ENCODE data around the gene SYT17. TPM values are rescaled to one million over a fixed set of nuclear protein-coding genes. Genes with fewer than 3 reads are reported as not detected.

Gene SYT17
- total RNA-seq, 1 donor from 2014 or later, result 13.3 TPM

- Histone ChIP-seq H3K4me3 (no peak overlapping the region), H3K27ac (no peak overlapping the region), H3K27me3 (no peaks in the 10 kb centered on the region), H3K36me3 (no peaks in the 10 kb centered on the region), H3K4me1 (peaks cover 20% of the 10 kb centered on the region), H3K9me3 (no peaks in the 10 kb centered on the region)
- no peak for TF ChIP-seq POLR2A (IDR thresholded peaks at IDR 0.05)
- TF ChIP-seq CTCF (IDR thresholded peaks at IDR 0.05), result no peak
- no peak for TF ChIP-seq POLR2AphosphoS5 (IDR thresholded peaks at IDR 0.05; ENCODE audit: insufficient read depth in 1 of 2, low read depth in 1 of 2)
- no peak for DNase-seq (ENCODE audit: extremely low spot score in 2 of 2)
- intact Hi-C loops (cut with DNase I), result no loop called here
These were observed 4.2 kb downstream of the SYT17 start for GRCh38 chr16:19172098-19172780.

GRCh38 chr16:19173059-19173458 is 5.0 kb downstream of the SYT17 start:
- Histone ChIP-seq H3K36me3 (no peaks in the 10 kb centered on the region), H3K27me3 (no peaks in the 10 kb centered on the region), H3K27ac (no peak overlapping the region), H3K4me1 (peaks cover 12% of the 10 kb centered on the region), H3K9me3 (no peaks in the 10 kb centered on the region), H3K4me3 (no peak overlapping the region)
- no peak for TF ChIP-seq CTCF (IDR thresholded peaks at IDR 0.05)
- TF ChIP-seq POLR2AphosphoS5 (IDR thresholded peaks at IDR 0.05; ENCODE audit: insufficient read depth in 1 of 2, low read depth in 1 of 2), result no peak
- no peak for TF ChIP-seq POLR2A (IDR thresholded peaks at IDR 0.05)
- DNase-seq (ENCODE audit: extremely low spot score in 2 of 2), result no peak
- intact Hi-C loops (cut with DNase I), result no loop called here

GRCh38 chr16:19173649-19174383 is 5.8 kb downstream of the SYT17 start:
- Histone ChIP-seq H3K27me3 (no peaks in the 10 kb centered on the region), H3K4me1 (peaks cover 4% of the 10 kb centered on the region), H3K36me3 (no peaks in the 10 kb centered on the region), H3K9me3 (no peaks in the 10 kb centered on the region), H3K27ac (no peak overlapping the region), H3K4me3 (no peak overlapping the region)
- TF ChIP-seq POLR2A (IDR thresholded peaks at IDR 0.05) (no peak), POLR2AphosphoS5 (IDR thresholded peaks at IDR 0.05; ENCODE audit: insufficient read depth in 1 of 2, low read depth in 1 of 2) (no peak), CTCF (IDR thresholded peaks at IDR 0.05) (no peak)
- DNase-seq (ENCODE audit: extremely low spot score in 2 of 2), result no peak
- intact Hi-C loops (cut with DNase I), result no loop called here

- no peak overlapping the region for H3K27ac ChIP-seq
- TF ChIP-seq POLR2AphosphoS5 (IDR thresholded peaks at IDR 0.05; ENCODE audit: insufficient read depth in 1 of 2, low read depth in 1 of 2), result no peak
- TF ChIP-seq POLR2A (IDR thresholded peaks at IDR 0.05), result no peak
- TF ChIP-seq CTCF (IDR thresholded peaks at IDR 0.05), result no peak
- no peaks in the 10 kb centered on the region for H3K36me3 ChIP-seq
- no peak for DNase-seq (ENCODE audit: extremely low spot score in 2 of 2)
- no peaks in the 10 kb centered on the region for H3K9me3 ChIP-seq
- no peak overlapping the region for H3K4me3 ChIP-seq
- no peaks in the 10 kb centered on the region for H3K27me3 ChIP-seq
- intact Hi-C loops (cut with DNase I), result no loop called here
- peaks cover 3% of the 10 kb centered on the region for H3K4me1 ChIP-seq
These were observed 6.4 kb downstream of the SYT17 start for GRCh38 chr16:19174478-19174877.

All from vagina (tissue), 2 donors.